GM19324 (cell line): ENCODE data around the gene PHF20.
A peak's percentile ranks its signal among the peaks of the same experiment; 100 is the strongest.
"Not testable (repeated sequence)": the region's sequence is repeated elsewhere in the genome, so short reads cannot be mapped to it uniquely, and the experiment has no call there.

ENCODE experiments used
- ATAC-seq: cut with Tn5 transposase; IDR thresholded peaks from one replicate; pipeline ENCODE4 v1.9.1; 2021; ENCODE audit warnings: mild to moderate bottlenecking, moderate library complexity; ENCODE audit not compliant: unreplicated experiment, low FRiP score

Gene PHF20

GRCh38 chr20:35771689-35772562, at the start of gene PHF20:
PHF20 (plus strand) TSS chr20:35772015; CDS start chr20:35801523, 29,508 bp downstream.
- ATAC-seq, result peak; percentile 80

- ATAC-seq, result not testable (repeated sequence)
These were observed 48.6 kb upstream of the PHF20 start for GRCh38 chr20:35723275-35723639.

GRCh38 chr20:35723652-35724320, 48.0 kb upstream of the PHF20 start:
- not testable (repeated sequence) for ATAC-seq

GRCh38 chr20:35724321-35725230, 47.2 kb upstream of the PHF20 start:
- ATAC-seq, result no peak

GRCh38 chr20:35726842-35727711, 44.7 kb upstream of the PHF20 start:
- ATAC-seq, result no peak

- no peak for ATAC-seq
These were observed 42.5 kb upstream of the PHF20 start for GRCh38 chr20:35729283-35729807.

- ATAC-seq, result no peak
These were observed 41.8 kb upstream of the PHF20 start for GRCh38 chr20:35729836-35730582.

- no peak for ATAC-seq
These were observed 41.0 kb upstream of the PHF20 start for GRCh38 chr20:35730583-35731468.

GRCh38 chr20:35731469-35731788, 40.4 kb upstream of the PHF20 start:
- ATAC-seq, result no peak

GRCh38 chr20:35731862-35732643, 39.8 kb upstream of the PHF20 start:
- no peak for ATAC-seq

GRCh38 chr20:35732644-35732982, 39.2 kb upstream of the PHF20 start:
- ATAC-seq, result no peak

GRCh38 chr20:35734374-35734773, 37.4 kb upstream of the PHF20 start:
- ATAC-seq, result no peak

GRCh38 chr20:35734777-35735649, 36.8 kb upstream of the PHF20 start:
- no peak for ATAC-seq

GRCh38 chr20:35735826-35736470, 35.9 kb upstream of the PHF20 start:
- no peak for ATAC-seq

- ATAC-seq, result no peak
These were observed 33.9 kb upstream of the PHF20 start for GRCh38 chr20:35737865-35738333.
